ENCODE data around the gene NAA16.
"Not testable (repeated sequence)": the region's sequence is repeated elsewhere in the genome, so short reads cannot be mapped to it uniquely, and the experiment has no call there.

The NAA16 gene

GRCh38 chr13:41411522-41411921 lies 100.5 kb downstream of the NAA16 start:
- DNase-seq: no peak

GRCh38 chr13:41413872-41414271 lies 102.8 kb downstream of the NAA16 start:
- DNase-seq: no peak

GRCh38 chr13:41416276-41416675 lies 105.2 kb downstream of the NAA16 start:
- no peak for DNase-seq

GRCh38 chr13:41418027-41418426 lies 107.0 kb downstream of the NAA16 start:
- DNase-seq: no peak

GRCh38 chr13:41418731-41419130 lies 107.7 kb downstream of the NAA16 start:
- DNase-seq: no peak

- DNase-seq: no peak
These were observed 108.1 kb downstream of the NAA16 start for GRCh38 chr13:41419206-41419605.

- no peak for DNase-seq
These were observed 109.1 kb downstream of the NAA16 start for GRCh38 chr13:41420146-41420545.

GRCh38 chr13:41421330-41421729 lies 110.3 kb downstream of the NAA16 start:
- DNase-seq: not testable (repeated sequence)

GRCh38 chr13:41421983-41422382 lies 110.9 kb downstream of the NAA16 start:
- DNase-seq: not testable (repeated sequence)

- DNase-seq: not testable (repeated sequence)
These were observed 112.2 kb downstream of the NAA16 start for GRCh38 chr13:41423259-41423658.

- not testable (repeated sequence) for DNase-seq
These were observed 113.6 kb downstream of the NAA16 start for GRCh38 chr13:41424675-41425074.

GRCh38 chr13:41426047-41426446 lies 115.0 kb downstream of the NAA16 start:
- no peak for DNase-seq
